HG03520 (cell line): Measurements from ENCODE around the gene GALR3.
"Not testable (repeated sequence)": the region's sequence is repeated elsewhere in the genome, so short reads cannot be mapped to it uniquely, and the experiment has no call there.

Experiments used
- ATAC-seq: cut with Tn5 transposase; IDR thresholded peaks from one replicate; pipeline ENCODE4 v1.9.1; 2021; ENCODE audit warnings: mild to moderate bottlenecking, moderate library complexity; ENCODE audit not compliant: unreplicated experiment

Gene GALR3

GRCh38 chr22:37823134-37823985 lies at the start of gene GALR3:
TSS of gene GALR3 (plus strand) at chr22:37823382. CDS start at chr22:37823407, 25 bp downstream.
- no peak for ATAC-seq

GRCh38 chr22:37774728-37775127 lies 48.5 kb upstream of the GALR3 start:
- no peak for ATAC-seq

GRCh38 chr22:37775785-37776638 lies 47.2 kb upstream of the GALR3 start:
- ATAC-seq, result no peak

GRCh38 chr22:37776639-37777005 lies 46.6 kb upstream of the GALR3 start:
- ATAC-seq, result no peak

- ATAC-seq, result no peak
Measured at GRCh38 chr22:37777122-37777687, 46.0 kb upstream of the GALR3 start.

GRCh38 chr22:37778370-37779009 lies 44.7 kb upstream of the GALR3 start:
- no peak for ATAC-seq

GRCh38 chr22:37781434-37782059 lies 41.6 kb upstream of the GALR3 start:
- ATAC-seq, result no peak

GRCh38 chr22:37782340-37783168 lies 40.6 kb upstream of the GALR3 start:
- ATAC-seq, result no peak

- ATAC-seq, result no peak
Measured at GRCh38 chr22:37784829-37785495, 38.2 kb upstream of the GALR3 start.

GRCh38 chr22:37790234-37790633 lies 32.9 kb upstream of the GALR3 start:
- ATAC-seq, result no peak

GRCh38 chr22:37792494-37792893 lies 30.7 kb upstream of the GALR3 start:
- ATAC-seq, result no peak

- no peak for ATAC-seq
Measured at GRCh38 chr22:37794376-37794775, 28.8 kb upstream of the GALR3 start.

- no peak for ATAC-seq
Measured at GRCh38 chr22:37796079-37796478, 27.1 kb upstream of the GALR3 start.

- ATAC-seq, result not testable (repeated sequence)
Measured at GRCh38 chr22:37797259-37797658, 25.9 kb upstream of the GALR3 start.

GRCh38 chr22:37797874-37798500 lies 25.2 kb upstream of the GALR3 start:
- no peak for ATAC-seq

- ATAC-seq, result not testable (repeated sequence)
Measured at GRCh38 chr22:37799979-37800378, 23.2 kb upstream of the GALR3 start.

- ATAC-seq, result no peak
Measured at GRCh38 chr22:37801946-37802309, 21.3 kb upstream of the GALR3 start.

GRCh38 chr22:37802310-37803194 lies 20.6 kb upstream of the GALR3 start:
- no peak for ATAC-seq
